GM19023 (cell line): ENCODE results near the gene ANXA1.

Source experiments
- ATAC-seq: cut with Tn5 transposase; IDR thresholded peaks from one replicate; pipeline ENCODE4 v1.9.1; 2021; ENCODE audit warnings: mild to moderate bottlenecking, moderate library complexity; ENCODE audit not compliant: unreplicated experiment

Gene ANXA1

GRCh38 chr9:73137914-73138313 lies 13.8 kb upstream of the ANXA1 start:
- no peak for ATAC-seq

GRCh38 chr9:73138516-73138915 lies 13.1 kb upstream of the ANXA1 start:
- ATAC-seq = no peak

- ATAC-seq = no peak
Observed at GRCh38 chr9:73141282-73141681, 10.4 kb upstream of the ANXA1 start.

- ATAC-seq = no peak
Observed at GRCh38 chr9:73143711-73144328, 7.8 kb upstream of the ANXA1 start.

- ATAC-seq = no peak
Observed at GRCh38 chr9:73146111-73146815, 5.4 kb upstream of the ANXA1 start.

- ATAC-seq = no peak
Observed at GRCh38 chr9:73148447-73148937, 3.2 kb upstream of the ANXA1 start.

- ATAC-seq = peak; percentile 76
Observed at GRCh38 chr9:73149371-73150067, 2.1 kb upstream of the ANXA1 start.

GRCh38 chr9:73152543-73152844 lies 829 bp downstream of the ANXA1 start:
- ATAC-seq = no peak

GRCh38 chr9:73152953-73153352 lies 1.3 kb downstream of the ANXA1 start:
- ATAC-seq = peak; percentile 48

- ATAC-seq = no peak
Observed at GRCh38 chr9:73153793-73154227, 2.1 kb downstream of the ANXA1 start.

- no peak for ATAC-seq
Observed at GRCh38 chr9:73154271-73154670, 2.6 kb downstream of the ANXA1 start.

- no peak for ATAC-seq
Observed at GRCh38 chr9:73154722-73155121, 3.1 kb downstream of the ANXA1 start.

- no peak for ATAC-seq
Observed at GRCh38 chr9:73155377-73155776, 3.7 kb downstream of the ANXA1 start.

GRCh38 chr9:73155968-73156864 lies 4.6 kb downstream of the ANXA1 start:
- ATAC-seq = no peak

GRCh38 chr9:73156865-73157187 lies 5.2 kb downstream of the ANXA1 start:
- ATAC-seq = no peak

- ATAC-seq = no peak
Observed at GRCh38 chr9:73157811-73158210, 6.1 kb downstream of the ANXA1 start.

GRCh38 chr9:73158723-73159122 lies 7.1 kb downstream of the ANXA1 start:
- no peak for ATAC-seq

GRCh38 chr9:73160868-73161267 lies 9.2 kb downstream of the ANXA1 start:
- ATAC-seq = no peak

- no peak for ATAC-seq
Observed at GRCh38 chr9:73162987-73163768, 11.5 kb downstream of the ANXA1 start.

GRCh38 chr9:73165911-73166310 lies 14.2 kb downstream of the ANXA1 start:
- ATAC-seq = no peak
